ENCODE data around the gene MTERF4.

MTERF4 gene

GRCh38 chr2:241064802-241065354 lies 37.2 kb downstream of the MTERF4 start:
- H3K27ac ChIP-seq = peak overlapping the region; percentile 59; the same call in 1 of the 2 replicates
- TF ChIP-seq CTCF (conservative IDR thresholded peaks at IDR 0.05) (no peak), ZFX (IDR thresholded peaks at IDR 0.05) (no peak)

GRCh38 chr2:241064008-241064801 lies 37.9 kb downstream of the MTERF4 start:
- peak overlapping the region; percentile 59 for H3K27ac ChIP-seq
- TF ChIP-seq ZFX (IDR thresholded peaks at IDR 0.05) (no peak), CTCF (conservative IDR thresholded peaks at IDR 0.05) (no peak)

DNA sequence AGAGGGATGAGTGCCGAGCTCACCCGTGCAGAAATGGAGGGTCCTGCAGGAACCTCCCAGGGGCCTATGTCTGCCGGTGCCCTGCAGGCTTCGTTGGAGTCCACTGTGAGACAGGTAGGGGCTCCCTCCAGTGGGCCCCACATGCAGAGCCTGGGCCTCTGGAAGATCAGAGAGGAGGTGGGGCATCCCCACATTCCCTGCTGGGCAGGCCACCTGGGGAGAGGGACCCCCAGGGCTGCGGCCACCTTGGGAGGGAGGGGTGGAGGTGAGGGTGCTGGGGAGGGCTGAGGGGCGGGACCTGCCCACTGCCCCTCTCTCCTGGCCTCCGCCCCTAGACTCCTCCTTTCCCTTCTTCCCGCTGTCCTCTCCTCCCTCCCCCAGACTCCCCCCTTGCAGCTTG lies 38.5 kb downstream of the MTERF4 start:
- peak overlapping the region; percentile 59 for H3K27ac ChIP-seq
- TF ChIP-seq CTCF (conservative IDR thresholded peaks at IDR 0.05) (no peak), ZFX (IDR thresholded peaks at IDR 0.05) (no peak)

- H3K27ac ChIP-seq = peak overlapping the region; percentile 59
- no peak for TF ChIP-seq ZFX (IDR thresholded peaks at IDR 0.05)
- no peak for TF ChIP-seq CTCF (conservative IDR thresholded peaks at IDR 0.05)
Observed at GRCh38 chr2:241063093-241063551, 39.0 kb downstream of the MTERF4 start.

DNA sequence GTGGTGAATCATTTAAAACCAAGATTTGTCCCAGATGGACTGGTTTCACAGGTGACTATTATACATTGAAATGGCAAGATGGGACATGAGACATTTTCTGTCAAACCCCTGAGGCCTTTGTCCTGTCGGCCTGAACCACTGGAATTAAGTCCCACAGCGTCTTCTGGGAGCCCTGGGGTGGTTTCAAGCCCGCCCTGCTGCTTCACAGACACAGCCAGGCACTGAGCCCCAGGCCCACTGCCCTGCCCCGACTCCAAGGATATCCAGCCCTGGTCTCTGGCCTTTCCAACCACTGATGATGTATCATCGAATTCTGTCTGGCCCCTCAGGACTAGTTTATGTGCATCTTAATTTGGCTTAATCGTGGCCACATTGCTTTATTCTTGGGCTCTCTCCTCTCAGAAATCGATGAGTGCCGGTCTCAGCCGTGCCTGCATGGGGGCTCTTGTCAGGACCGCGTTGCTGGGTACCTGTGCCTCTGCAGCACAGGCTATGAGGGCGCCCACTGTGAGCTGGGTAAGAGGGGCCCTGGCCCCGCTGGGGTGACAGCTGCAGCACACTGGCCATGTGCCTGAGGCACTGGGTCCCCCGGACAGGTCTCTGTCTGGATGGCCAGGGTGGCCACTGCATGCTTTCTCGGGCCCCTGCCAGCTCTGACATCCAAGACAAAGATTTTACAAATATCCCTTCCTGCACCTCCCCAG lies 39.5 kb downstream of the MTERF4 start:
- H3K27ac ChIP-seq = peak overlapping the region; percentile 59; the same call in 1 of the 2 replicates
- TF ChIP-seq CTCF (conservative IDR thresholded peaks at IDR 0.05) = no peak
- no peak for TF ChIP-seq ZFX (IDR thresholded peaks at IDR 0.05)

GRCh38 chr2:241061275-241061674 lies 40.8 kb downstream of the MTERF4 start:
- TF ChIP-seq ZFX (IDR thresholded peaks at IDR 0.05) = no peak
- no peak for TF ChIP-seq CTCF (conservative IDR thresholded peaks at IDR 0.05)
- no peak overlapping the region for H3K27ac ChIP-seq

Measured in C4-2B (cell line).